Subcutaneous abdominal adipose tissue (tissue), 5 donors: Measurements from ENCODE around the gene CTSD.
A peak's percentile ranks its signal among the peaks of the same experiment; 100 is the strongest.

ENCODE experiments used
- H3K27ac ChIP-seq: one replicate; pipeline ENCODE4 v1.7.0; 2013; ENCODE audit warnings: low read depth, mild to moderate bottlenecking, inconsistent platforms, low read length, moderate library complexity
- H3K27me3 ChIP-seq, 5 donors: one replicate each; pipeline ENCODE4 v1.7.0; 2013; ENCODE audit warnings: low read length in 5 of 5, inconsistent platforms in 1 of 5; ENCODE audit not compliant: control insufficient read depth in 5 of 5, insufficient read depth in 4 of 5
- H3K36me3 ChIP-seq, 5 donors: one replicate each; pipeline ENCODE4 v1.7.0; 2013; ENCODE audit warnings: low read length in 5 of 5; ENCODE audit not compliant: control insufficient read depth in 5 of 5, insufficient read depth in 5 of 5
- H3K4me1 ChIP-seq, 5 donors: one replicate each; pipeline ENCODE4 v1.7.0; 2013; ENCODE audit warnings: low read length in 5 of 5, mild to moderate bottlenecking in 3 of 5, moderate library complexity in 1 of 5; ENCODE audit not compliant: control insufficient read depth in 5 of 5, insufficient read depth in 5 of 5
- H3K4me3 ChIP-seq, 5 donors: one replicate each; pipeline ENCODE4 v1.7.0; 2013; ENCODE audit warnings: low read length in 5 of 5, low read depth in 1 of 5
- H3K9ac ChIP-seq, 5 donors: one replicate each; pipeline ENCODE4 v1.7.0; 2013; ENCODE audit warnings: low read length in 5 of 5, mild to moderate bottlenecking in 4 of 5, moderate library complexity in 3 of 5
- H3K9me3 ChIP-seq, 5 donors: one replicate each; pipeline ENCODE4 v1.7.0; 2013; ENCODE audit warnings: low read length in 5 of 5; ENCODE audit not compliant: control insufficient read depth in 5 of 5
- donor health status: healthy.
- donor health status: healthy.
- donor health status: healthy.
- donor health status: healthy.
- donor health status: healthy.

Gene CTSD

DNA sequence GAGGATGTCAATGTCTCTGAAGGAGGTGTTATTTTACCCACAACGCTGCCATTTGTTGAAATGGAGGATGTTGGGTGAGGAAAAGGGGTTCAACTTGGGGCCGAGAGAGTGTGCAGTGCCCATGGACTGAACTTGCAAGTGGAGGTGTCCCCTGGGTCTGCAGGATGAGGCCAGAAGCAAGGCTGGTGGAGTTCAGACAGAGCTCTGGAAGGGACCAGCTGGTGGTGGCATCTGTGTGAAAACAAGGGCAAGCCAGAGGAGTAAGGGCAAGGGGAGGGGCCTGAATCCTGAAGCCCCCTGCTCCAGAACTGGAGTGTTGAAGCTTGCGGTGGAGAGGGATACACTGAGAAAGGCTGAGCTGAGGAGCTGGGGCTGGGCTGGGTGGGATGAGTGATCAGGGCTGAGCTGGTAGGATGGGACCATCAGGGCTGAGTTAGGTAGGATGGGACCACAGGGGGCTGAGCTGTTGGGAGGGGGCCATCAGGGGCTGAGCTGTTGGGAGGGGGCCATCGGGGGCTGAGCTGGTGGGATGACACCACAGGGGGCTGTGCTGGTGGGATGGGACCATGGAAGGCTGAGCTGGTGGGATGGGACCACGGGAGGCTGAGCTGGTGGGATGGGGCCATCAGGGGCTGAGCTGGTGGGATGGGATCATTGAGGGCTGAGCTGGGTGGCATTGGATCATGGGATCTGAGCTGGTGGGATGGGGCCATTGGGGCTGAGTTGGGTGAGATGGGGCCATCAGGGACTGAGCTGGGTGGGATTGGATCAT is 13.4 kb upstream of the CTSD start:
- Histone ChIP-seq H3K4me1 (peaks cover 0 to 36% (median 19%) of the 10 kb centered on the region in 5 donors), H3K9ac (no peak overlapping the region), H3K36me3 (no peaks in the 10 kb centered on the region), H3K9me3 (peaks cover 0 to 4% (median 0%) of the 10 kb centered on the region in 5 donors), H3K27ac (no peak overlapping the region), H3K4me3 (no peak overlapping the region), H3K27me3 (peaks cover 0 to 14% (median 6%) of the 10 kb centered on the region in 5 donors)

DNA sequence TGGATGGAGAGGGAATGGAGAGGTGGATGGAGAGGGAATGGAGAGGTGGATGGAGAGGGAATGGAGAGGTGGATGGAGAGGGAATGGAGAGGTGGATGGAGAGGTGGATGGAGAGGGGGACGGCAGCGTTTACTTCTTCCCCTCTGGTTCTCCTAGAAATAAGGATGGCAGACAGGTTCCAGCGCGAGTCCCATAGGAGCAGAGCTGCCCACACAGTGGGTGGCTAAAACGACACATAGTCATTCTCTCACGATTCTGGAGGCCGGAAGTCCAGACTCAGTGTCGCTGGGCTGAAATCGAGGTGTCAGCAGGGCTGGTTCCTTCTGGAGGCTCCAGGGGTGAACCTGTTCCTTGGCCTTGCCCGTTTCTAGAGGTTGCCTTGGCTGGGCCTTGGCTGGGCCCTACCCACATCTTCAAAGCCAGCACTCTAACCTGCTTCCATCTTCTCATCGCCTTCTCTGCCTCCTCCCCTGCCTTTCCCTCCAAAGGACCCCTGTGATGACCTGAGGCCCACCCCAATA is 12.7 kb upstream of the CTSD start:
- H3K36me3 ChIP-seq, result no peaks in the 10 kb centered on the region
- H3K27ac ChIP-seq, result no peak overlapping the region
- H3K9ac ChIP-seq, result no peak overlapping the region
- H3K4me3 ChIP-seq, result no peak overlapping the region
- H3K9me3 ChIP-seq, result peaks cover 0 to 4% (median 0%) of the 10 kb centered on the region in 5 donors
- H3K4me1 ChIP-seq, result peaks cover 0 to 34% (median 16%) of the 10 kb centered on the region in 5 donors
- peaks cover 0 to 12% (median 6%) of the 10 kb centered on the region in 5 donors for H3K27me3 ChIP-seq

DNA sequence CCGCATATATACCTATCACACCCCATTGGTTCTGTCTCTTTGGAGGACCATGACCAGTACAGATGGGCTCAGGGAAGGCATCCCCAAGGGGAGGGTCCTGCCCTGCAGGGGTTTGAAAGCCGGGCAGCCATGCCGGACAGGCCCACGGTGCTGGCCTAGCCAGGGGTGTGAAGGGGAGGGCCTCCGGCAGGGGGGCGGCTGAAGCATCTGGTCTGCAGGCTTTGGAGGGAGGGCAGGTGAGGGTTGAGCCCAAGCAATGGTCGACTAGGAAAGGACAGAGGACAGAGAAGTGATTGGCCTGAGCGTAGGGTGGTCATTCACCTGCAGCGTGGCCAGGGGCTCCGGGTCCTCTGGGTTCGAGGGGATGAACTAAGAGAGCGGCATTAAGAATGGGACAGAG is 11.2 kb upstream of the CTSD start:
- Histone ChIP-seq H3K27ac (no peak overlapping the region), H3K36me3 (no peaks in the 10 kb centered on the region), H3K9ac (no peak overlapping the region), H3K27me3 (peaks cover 0 to 11% (median 6%) of the 10 kb centered on the region in 5 donors), H3K9me3 (peaks cover 0 to 4% (median 0%) of the 10 kb centered on the region in 5 donors), H3K4me1 (peaks cover 0 to 20% (median 10%) of the 10 kb centered on the region in 5 donors), H3K4me3 (no peak overlapping the region)

- Histone ChIP-seq H3K9ac (no peak overlapping the region), H3K27ac (no peak overlapping the region), H3K9me3 (peaks cover 0 to 4% (median 0%) of the 10 kb centered on the region in 5 donors), H3K4me1 (peaks cover 0 to 20% (median 10%) of the 10 kb centered on the region in 5 donors), H3K27me3 (peaks cover 0 to 4% (median 3%) of the 10 kb centered on the region in 5 donors), H3K4me3 (no peak overlapping the region), H3K36me3 (no peaks in the 10 kb centered on the region)
Observed at GRCh38 chr11:1773994-1774550, 10.3 kb upstream of the CTSD start.

GRCh38 chr11:1773131-1773993 is 9.6 kb upstream of the CTSD start:
- Histone ChIP-seq H3K9ac (no peak overlapping the region), H3K4me3 (no peak overlapping the region), H3K36me3 (no peaks in the 10 kb centered on the region), H3K27me3 (peaks cover 0 to 2% (median 0%) of the 10 kb centered on the region in 5 donors), H3K9me3 (peaks cover 0 to 4% (median 0%) of the 10 kb centered on the region in 5 donors), H3K27ac (no peak overlapping the region), H3K4me1 (peaks cover 0 to 20% (median 10%) of the 10 kb centered on the region in 5 donors)

DNA sequence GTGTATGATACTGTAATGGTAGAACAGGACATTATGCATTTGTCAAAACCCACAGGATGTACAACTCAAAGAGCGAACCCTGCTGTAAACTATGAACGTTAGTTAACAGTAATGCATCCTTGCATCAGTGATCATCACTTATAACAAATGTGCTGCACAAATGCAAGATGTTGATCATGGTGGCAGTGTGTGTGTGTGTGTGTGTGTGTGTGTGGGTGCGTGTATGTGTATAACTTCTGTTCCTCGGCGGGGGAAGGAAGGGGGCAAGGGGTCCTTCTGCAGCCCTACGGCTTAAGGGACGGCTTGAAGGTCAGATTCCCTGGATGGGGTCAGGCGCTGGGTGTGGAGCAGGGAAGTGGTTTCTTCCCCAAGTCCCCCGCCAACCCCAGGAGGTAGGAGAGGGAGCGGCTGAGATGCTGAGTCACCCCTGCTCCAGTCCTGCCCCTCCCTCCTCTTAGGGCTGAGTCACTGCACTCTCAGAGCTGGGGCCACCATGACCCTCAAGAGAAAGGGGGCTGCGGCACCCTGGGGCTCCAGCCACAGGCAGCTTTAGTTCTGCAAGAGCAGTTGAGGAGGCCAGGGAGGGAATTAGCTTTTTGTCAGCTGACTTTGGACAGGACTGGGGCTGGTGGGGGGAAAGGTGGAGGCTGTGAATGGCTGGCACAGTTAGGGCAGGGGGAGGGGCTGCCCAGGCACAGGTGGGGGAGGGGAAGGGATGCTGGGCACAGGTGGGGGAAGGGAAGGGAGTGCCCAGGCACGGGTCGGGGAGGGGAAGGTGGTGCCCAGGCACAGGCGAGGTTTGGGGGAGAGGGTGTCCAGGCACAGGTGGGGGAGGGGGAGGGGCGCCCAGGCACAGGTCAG is 8.8 kb upstream of the CTSD start:
- Histone ChIP-seq H3K4me3 (peak overlapping the region in 1 of 5 donors; percentile 4), H3K36me3 (no peaks in the 10 kb centered on the region), H3K9me3 (peaks cover 0 to 4% (median 0%) of the 10 kb centered on the region in 5 donors), H3K4me1 (peaks cover 0 to 15% (median 10%) of the 10 kb centered on the region in 5 donors), H3K27me3 (no peaks in the 10 kb centered on the region), H3K27ac (no peak overlapping the region), H3K9ac (no peak overlapping the region)

- no peak overlapping the region for H3K9ac ChIP-seq
- H3K36me3 ChIP-seq, result no peaks in the 10 kb centered on the region
- H3K4me1 ChIP-seq, result peaks cover 0 to 15% (median 10%) of the 10 kb centered on the region in 5 donors
- H3K4me3 ChIP-seq, result no peak overlapping the region
- H3K9me3 ChIP-seq, result peaks cover 0 to 4% (median 0%) of the 10 kb centered on the region in 5 donors
- no peaks in the 10 kb centered on the region for H3K27me3 ChIP-seq
- H3K27ac ChIP-seq, result no peak overlapping the region
Observed at GRCh38 chr11:1771700-1772099, 8.0 kb upstream of the CTSD start.

DNA sequence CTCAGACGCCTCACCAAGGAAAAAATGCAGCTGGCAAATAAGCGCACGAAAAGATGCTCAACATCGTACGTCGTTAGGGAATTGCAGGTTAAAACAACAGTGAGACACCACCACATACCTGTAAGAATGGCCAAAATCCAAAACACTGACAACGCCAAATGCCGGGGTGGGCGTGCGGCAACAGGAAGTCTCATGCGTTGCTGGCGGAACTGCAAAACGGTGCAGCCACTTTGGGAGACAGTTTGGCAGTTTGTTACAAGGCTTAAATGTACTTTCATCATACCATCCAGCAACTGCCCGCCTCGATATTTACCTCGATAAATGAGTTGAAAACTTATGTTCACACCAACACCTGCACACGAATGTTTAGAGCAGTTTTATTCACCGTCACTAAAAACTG is 7.5 kb upstream of the CTSD start:
- no peaks in the 10 kb centered on the region for H3K36me3 ChIP-seq
- H3K27ac ChIP-seq, result no peak overlapping the region
- peaks cover 0 to 15% (median 10%) of the 10 kb centered on the region in 5 donors for H3K4me1 ChIP-seq
- no peaks in the 10 kb centered on the region for H3K27me3 ChIP-seq
- H3K9me3 ChIP-seq, result peaks cover 0 to 2% (median 0%) of the 10 kb centered on the region in 5 donors
- H3K9ac ChIP-seq, result no peak overlapping the region
- no peak overlapping the region for H3K4me3 ChIP-seq

- Histone ChIP-seq H3K9me3 (no peaks in the 10 kb centered on the region), H3K4me1 (peaks cover 0 to 15% (median 10%) of the 10 kb centered on the region in 5 donors), H3K4me3 (no peak overlapping the region), H3K27ac (no peak overlapping the region), H3K9ac (no peak overlapping the region), H3K36me3 (no peaks in the 10 kb centered on the region), H3K27me3 (no peaks in the 10 kb centered on the region)
Observed at GRCh38 chr11:1770528-1770927, 6.8 kb upstream of the CTSD start.
